GM10248 (cell line): ENCODE results near the gene CELF4.

Experiments
- CTCF ChIA-PET: fragments of 300-600 bp; sonication (Branson Sonifier 250); formaldehyde crosslinking; extraction: SDS; loops from one replicate; lab custom pipeline; 2021; ENCODE audit warnings: antibody characterized with exemption; lab: Yijun Ruan, JAX
- POLR2A ChIA-PET: fragments of 350-650 bp; sonication (Branson Sonifier 250); formaldehyde crosslinking; extraction: SDS; loops from one replicate; lab custom pipeline; 2020; ENCODE audit warnings: antibody characterized with exemption; lab: Yijun Ruan, JAX
- DNase-seq: peaks from one replicate; pipeline ENCODE4 v3.0.0; 2012; ENCODE audit errors: extremely low spot score
- CTCF ChIP-seq: IDR thresholded peaks from 2 replicates; pipeline ENCODE4 v1.5.1; 2012; ENCODE audit warnings: mild to moderate bottlenecking, low read depth; ENCODE audit errors: extremely low read depth, missing control alignments, control extremely low read depth

The CELF4 gene

GRCh38 chr18:37407571-37407970 lies 158.0 kb downstream of the CELF4 start:
- TF ChIP-seq CTCF: no peak
- DNase-seq: no peak
- ChIA-PET POLR2A (interaction anchor here (0.6 kb wide), 1 partner anchor 14 kb away, joined by 3 read pairs; no protein-coding TSS in a partner anchor), CTCF (no interaction called here)

GRCh38 chr18:37405772-37406171 lies 159.8 kb downstream of the CELF4 start:
- POLR2A ChIA-PET: no interaction called here
- no peak for TF ChIP-seq CTCF
- DNase-seq: no peak
- CTCF ChIA-PET: no interaction called here

- CTCF ChIA-PET: no interaction called here
- DNase-seq: no peak
- no peak for TF ChIP-seq CTCF
- POLR2A ChIA-PET: no interaction called here
Observed at GRCh38 chr18:37405229-37405628, 160.4 kb downstream of the CELF4 start.

GRCh38 chr18:37403788-37404187 lies 161.8 kb downstream of the CELF4 start:
- no peak for TF ChIP-seq CTCF
- no peak for DNase-seq
- ChIA-PET POLR2A (no interaction called here), CTCF (no interaction called here)

GRCh38 chr18:37403100-37403781 lies 162.4 kb downstream of the CELF4 start:
- ChIA-PET POLR2A (no interaction called here), CTCF (no interaction called here)
- no peak for DNase-seq
- no peak for TF ChIP-seq CTCF

- DNase-seq: no peak
- CTCF ChIA-PET: no interaction called here
- POLR2A ChIA-PET: no interaction called here
- no peak for TF ChIP-seq CTCF
Observed at GRCh38 chr18:37402735-37403099, 162.9 kb downstream of the CELF4 start.
